ENCODE results near the gene MYBPC2.

DNA sequence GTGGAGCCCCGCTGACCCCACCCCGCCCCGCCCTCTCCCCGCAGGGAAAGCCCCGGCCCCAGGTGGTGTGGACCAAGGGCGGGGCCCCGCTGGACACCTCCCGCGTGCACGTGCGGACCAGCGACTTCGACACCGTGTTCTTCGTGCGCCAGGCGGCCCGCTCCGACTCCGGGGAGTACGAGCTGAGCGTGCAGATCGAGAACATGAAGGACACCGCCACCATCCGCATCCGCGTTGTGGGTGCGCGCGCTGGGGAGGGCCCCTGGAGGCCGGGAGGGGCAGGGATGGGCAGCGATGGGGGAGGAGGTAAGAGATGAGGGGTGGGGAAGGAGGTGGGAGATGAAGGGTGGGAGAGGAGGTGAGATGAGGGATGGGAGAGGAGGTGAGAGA is 26.4 kb downstream of the MYBPC2 start:
- TF ChIP-seq, protein P1, sequence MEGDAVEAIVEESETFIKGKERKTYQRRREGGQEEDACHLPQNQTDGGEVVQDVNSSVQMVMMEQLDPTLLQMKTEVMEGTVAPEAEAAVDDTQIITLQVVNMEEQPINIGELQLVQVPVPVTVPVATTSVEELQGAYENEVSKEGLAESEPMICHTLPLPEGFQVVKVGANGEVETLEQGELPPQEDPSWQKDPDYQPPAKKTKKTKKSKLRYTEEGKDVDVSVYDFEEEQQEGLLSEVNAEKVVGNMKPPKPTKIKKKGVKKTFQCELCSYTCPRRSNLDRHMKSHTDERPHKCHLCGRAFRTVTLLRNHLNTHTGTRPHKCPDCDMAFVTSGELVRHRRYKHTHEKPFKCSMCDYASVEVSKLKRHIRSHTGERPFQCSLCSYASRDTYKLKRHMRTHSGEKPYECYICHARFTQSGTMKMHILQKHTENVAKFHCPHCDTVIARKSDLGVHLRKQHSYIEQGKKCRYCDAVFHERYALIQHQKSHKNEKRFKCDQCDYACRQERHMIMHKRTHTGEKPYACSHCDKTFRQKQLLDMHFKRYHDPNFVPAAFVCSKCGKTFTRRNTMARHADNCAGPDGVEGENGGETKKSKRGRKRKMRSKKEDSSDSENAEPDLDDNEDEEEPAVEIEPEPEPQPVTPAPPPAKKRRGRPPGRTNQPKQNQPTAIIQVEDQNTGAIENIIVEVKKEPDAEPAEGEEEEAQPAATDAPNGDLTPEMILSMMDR (IDR thresholded peaks at IDR 0.05; ENCODE audit: insufficient read depth, low read length, poor library complexity, severe bottlenecking), result no peak
- TF ChIP-seq EZH2phosphoT487 (conservative IDR thresholded peaks at IDR 0.05; ENCODE audit: low read length), result no peak
